ENCODE results near the gene C2orf69.

The C2orf69 gene

GRCh38 chr2:199916980-199917379, 5.9 kb downstream of the C2orf69 start:
- no peak for DNase-seq

DNA sequence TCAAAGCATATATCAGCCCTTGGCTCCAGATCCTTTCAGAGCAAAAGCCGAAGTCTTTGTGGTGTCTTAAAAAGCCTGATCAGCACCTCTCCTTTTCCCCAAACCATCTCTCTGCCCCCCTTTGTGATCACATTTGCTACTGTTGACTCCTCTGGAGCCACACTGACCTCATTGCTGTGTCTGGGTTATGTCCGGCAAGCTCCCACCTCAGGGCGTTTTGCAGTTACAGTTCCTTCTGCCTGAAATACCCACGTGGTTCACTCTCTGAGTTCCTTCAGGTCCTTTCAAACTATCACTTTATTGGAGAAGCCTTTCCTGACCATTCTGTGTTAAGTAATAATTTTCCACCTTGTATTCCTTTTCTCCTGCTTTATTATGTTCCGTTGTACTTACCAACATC, 11.8 kb downstream of the C2orf69 start:
- DNase-seq = no peak

DNA sequence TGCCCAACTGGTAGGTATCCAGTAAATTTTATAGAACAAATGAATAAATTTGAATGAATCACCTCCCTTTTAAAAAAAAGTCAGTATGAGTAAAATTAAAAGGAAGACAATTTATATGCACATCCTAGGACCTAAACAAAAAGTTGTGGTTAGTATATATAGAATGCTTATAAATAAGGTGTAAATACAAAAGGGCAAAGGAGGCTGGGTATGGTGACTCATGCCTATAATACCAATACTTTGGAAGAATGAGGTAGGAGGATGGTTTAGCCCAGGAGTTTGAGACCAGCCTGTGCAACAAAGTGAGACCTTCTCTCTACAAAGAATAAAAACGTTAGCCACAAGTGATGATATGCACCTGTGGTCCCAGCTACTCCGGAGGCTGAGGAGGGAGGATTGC, 12.8 kb downstream of the C2orf69 start:
- DNase-seq = no peak

DNA sequence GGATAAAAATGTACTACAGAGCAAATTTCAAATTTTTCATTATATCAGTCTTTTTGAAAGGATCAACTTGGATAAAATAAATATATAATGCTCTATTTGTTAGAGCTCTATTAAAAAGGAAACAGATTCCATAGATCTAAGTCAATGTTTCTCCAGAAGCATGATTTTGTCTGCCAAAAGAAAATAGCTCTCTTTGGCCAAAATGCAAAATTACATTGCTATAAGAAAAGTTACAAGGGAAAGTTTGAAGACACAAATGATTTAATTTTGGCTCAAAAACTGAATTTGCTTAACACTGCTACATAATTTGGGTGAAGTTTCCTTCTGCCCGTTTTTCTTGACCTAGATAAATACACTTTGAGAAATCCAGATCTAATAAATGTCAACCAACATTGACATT, 15.7 kb downstream of the C2orf69 start:
- no peak for DNase-seq

DNA sequence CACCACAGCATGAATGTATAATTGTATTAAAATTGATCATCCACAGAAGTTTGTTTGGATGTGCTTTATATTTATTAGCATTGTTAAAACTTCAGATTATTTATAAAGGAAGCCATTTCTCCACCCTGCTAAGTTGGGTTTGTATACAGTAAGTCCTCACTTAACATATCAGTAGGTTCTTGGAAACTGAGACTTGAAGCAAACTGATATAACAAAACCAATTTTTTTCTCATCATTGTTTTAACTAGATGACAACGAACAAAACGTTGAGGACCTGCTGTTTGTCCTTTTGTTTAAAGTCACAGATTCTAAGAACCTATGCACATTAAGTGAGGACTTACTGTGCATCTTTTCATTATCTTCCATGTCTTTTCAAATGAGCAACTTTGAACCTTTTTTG, 17.1 kb downstream of the C2orf69 start:
- no peak for DNase-seq

DNA sequence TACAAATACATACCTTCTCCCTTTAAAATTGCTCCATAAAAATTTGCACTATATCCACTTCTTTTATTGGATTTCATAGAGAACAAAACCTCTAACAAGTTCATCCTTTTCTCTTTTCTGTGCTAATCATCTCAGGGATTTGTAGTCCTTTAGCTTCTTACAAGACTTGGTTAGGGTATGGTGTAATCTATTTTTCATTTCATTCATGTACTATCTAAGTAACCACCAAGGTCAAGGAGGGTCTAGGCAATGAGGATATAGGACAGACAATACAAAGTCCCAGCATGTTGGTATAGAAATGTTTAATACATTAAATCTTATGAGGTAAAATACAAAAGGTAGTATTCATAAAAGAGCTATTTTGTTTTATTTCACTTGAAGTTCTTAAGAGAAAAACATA, 17.5 kb downstream of the C2orf69 start:
- no peak for DNase-seq

DNA sequence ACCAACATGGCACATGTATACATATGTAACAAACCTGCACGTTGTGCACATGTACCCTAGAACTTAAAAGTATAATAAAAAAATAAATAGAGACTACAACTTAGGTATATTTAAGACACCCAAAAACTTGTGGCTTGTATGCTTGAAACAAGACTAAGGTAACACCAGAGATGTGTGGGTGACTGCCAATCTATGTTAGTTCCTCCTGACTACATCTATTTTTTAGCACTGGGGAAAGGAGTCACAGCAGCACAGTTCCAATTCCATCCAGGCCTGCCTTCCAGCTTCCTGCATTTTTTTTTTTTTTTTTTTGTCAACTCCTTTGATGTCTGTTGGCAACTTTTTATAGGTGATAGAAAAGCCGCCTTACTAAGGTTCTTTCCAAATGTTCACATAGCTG, 18.2 kb downstream of the C2orf69 start:
- DNase-seq = no peak

GRCh38 chr2:199932312-199932855, 21.3 kb downstream of the C2orf69 start:
- no peak for DNase-seq

DNA sequence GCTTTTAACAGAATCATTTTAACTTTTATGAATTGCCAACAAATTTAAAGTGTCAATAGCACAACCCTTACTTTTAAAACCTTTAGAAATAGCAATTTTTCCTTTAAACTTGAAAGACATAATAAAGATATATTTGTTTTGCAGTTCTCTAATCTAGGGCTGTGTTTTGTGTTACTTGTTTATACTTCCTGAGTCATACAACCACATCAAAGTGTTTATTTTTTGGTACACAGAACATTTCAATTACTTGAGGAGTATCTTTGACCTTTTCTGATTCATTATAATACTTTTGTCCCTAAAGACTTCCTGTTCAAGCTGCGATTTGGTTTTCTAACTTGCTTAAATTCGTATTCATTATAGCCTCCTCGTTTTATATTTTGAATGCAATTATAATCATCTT, 22.4 kb downstream of the C2orf69 start:
- DNase-seq = no peak

DNA sequence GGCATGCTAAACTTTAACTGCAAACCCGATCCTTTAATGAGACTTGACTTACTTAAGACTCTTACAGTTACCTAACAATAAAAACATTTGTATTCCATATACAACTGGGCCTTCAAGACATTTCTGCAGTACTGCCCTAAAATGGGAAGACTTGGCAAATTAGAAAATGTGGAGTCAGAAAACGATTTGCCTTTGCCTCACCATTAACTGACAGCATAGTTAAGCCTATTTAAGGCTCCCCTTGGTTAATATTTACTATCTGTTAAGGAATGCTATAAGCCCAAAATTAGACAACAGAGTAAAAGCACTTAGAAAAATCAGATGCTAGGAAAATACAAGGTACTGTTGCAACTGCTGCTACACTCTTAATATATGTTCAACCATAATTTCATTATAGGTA, 25.5 kb downstream of the C2orf69 start:
- DNase-seq = no peak

DNA sequence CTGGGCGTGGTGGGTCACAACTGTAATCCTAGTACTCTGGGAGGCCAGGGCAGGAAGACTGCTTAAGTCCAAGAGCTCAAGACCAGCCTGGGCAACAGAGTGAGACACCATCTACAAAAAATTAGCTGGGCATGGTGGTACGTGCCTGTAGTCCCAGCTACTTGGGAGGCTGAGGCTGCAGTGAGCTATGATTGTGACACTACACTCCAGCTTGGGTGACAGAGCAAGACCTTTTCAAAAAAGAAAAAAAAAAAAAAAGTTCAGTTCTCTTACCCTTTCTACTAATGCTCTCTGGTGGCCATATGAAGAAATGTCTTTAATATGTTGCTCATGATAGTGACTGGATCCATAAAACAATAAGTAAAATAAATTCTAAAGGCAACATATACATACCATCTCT, 29.3 kb downstream of the C2orf69 start:
- no peak for DNase-seq

- no peak for DNase-seq
Measured at GRCh38 chr2:199943373-199943772, 32.3 kb downstream of the C2orf69 start.

- no peak for DNase-seq
Measured at GRCh38 chr2:199946196-199946595, 35.1 kb downstream of the C2orf69 start.

DNA sequence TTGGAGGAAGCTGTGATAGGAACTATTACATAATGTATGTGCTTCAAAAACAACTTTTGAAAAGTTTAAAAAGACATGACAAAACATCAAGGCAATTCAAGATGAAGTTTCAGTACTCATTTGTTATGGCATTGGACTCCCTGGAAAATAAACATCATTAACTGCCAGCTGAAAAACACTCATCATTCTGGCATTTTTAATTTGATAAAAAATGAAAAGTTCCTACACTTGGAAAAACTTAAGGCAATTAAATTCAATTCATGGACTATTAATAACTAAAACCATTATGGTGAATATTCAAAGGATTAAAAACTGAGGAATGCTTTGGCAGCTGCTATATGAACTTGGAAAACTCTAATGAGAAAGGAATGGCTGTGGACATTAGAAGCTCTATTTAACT, 35.7 kb downstream of the C2orf69 start:
- no peak for DNase-seq

DNA sequence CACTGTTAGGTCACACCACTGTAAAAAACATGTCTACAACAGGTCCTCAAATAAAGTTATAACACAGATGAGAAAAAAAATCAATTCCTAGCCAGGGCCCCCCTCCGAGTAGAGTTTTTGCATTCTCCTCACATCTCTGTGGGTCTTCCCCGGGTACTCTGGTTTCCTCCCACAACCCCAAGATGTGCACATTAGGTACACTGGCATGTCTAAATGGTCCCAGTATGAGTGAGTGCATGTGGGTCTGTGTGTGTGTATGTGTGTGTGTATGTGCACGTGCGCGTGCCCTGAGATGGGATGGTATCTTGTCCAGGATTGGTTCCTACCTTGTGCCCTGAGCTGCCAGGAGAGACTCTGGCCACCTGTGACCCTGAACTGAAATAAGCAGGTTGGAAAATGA, 39.3 kb downstream of the C2orf69 start:
- no peak for DNase-seq

GRCh38 chr2:199951023-199951422, 39.9 kb downstream of the C2orf69 start:
- no peak for DNase-seq

DNA sequence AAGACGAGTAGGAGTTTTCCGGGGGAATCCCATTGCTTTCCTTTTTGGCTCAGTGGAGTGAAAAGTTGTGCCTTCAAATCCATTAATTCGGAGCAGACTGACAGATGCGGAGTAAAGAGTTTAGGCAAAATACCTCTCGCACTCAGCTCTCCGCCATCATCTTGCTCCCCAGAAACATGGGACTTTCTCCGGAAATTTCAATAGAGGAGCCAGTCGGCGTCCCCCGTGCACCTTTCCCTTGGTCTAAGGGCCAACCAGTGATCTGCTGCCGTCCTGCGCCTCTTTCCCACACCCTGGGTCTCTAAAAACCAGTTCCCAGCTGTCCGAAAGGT, 43.9 kb downstream of the C2orf69 start:
- DNase-seq = peak; percentile 47

DNA sequence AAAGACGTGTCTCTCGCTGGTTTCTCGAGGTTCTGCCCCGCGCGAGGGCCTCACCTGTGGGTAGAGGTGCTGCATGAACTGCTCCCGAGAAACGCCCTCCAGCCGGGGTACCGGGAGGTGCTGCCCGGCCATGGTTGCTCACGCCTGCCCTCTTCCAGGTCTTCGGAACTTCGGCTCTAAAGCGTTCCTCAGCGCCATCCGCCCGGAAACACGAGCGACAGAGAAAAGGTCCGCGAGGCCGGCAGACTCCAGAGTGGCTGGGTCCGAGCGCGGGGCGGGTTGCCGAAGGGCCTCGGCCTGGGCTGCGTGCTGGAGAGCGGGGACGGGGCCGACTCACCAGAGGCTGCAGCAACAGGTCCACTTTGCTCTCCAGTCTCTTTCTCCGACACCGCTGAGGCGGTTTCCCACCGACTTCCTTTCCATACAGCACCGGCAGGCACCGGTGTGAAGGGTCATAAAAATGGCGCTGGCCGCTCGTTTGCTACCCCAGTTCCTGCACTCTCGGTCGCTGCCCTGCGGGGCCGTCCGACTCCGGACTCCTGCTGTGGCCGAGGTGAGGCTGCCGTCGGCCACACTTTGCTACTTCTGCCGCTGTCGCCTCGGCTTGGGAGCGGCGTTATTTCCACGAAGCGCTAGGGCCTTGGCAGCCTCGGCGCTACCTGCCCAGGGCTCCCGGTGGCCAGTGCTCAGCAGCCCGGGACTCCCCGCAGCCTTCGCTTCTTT, 44.4 kb downstream of the C2orf69 start, which contains the start of the genes MAIP1 and TYW5:
Gene MAIP1 (plus strand): TSS at position 244 of the 723 bp plus-strand sequence. CDS start 217 bp downstream, at position 461.
Gene TYW5 (minus strand): TSS at position 153 of the 723 bp plus-strand sequence. CDS start 21 bp downstream, at position 132.
- DNase-seq = peak; percentile 81

GRCh38 chr2:199956062-199956380, 44.9 kb downstream of the C2orf69 start:
- no peak for DNase-seq

DNA sequence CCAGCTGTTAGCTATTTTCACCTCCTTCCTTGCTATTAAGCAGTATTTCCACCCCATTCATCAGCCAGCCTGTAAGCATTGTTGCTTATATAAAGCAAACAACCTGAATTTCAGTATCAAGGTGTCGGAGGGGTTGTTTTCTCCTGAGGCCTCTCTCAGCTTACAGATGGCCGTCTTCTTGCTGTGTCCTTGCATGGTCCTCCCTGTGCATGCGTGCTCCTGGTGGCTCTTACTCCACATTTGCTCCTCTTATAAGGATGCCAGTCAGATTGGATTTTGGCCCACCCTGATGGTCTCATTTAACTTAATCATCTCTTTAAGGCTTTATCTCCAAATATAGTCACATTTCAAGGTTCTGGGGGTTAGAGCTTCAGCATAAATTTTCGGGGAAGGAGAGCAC, 46.9 kb downstream of the C2orf69 start:
- DNase-seq = no peak

DNA sequence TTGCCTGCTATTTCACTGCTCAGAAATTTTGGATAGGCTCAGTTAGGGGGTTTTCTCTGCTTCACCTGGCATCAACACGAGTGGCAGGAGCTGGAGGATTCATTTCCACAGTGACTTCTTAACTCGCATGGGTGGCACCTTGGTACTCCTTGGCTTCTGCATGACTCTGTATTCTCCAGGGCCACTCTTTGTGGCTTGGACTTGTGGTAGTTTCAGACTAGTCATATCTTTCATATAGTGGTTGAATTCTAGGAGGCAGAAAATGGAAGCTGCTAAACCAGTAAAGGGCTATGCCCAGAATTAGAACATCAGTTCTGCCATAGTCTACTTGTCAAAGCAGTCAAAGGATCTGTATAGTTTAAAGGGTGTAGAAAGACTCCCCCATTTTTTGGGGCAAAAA, 51.1 kb downstream of the C2orf69 start:
- DNase-seq = no peak

GRCh38 chr2:199966405-199966804, 55.3 kb downstream of the C2orf69 start:
- DNase-seq = no peak

DNA sequence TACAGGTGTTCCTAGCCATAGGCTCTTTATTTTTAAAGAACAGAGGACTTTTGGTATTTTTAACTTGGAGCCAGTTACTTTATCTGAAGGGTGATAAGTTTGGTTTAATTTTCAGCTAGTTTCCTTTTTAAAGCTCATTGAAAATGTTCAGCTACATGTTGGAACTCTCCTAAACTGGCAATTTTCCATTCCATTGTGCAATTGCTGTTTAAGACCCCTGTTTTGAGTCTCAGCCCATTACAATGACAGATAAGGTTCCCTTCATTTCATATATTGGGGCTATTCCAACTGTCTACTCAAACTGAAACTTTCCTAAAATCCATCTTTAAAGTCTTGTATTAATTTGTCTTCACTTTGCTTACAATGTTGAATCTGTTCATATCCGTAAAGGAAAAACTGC, 55.9 kb downstream of the C2orf69 start:
- no peak for DNase-seq

GRCh38 chr2:199968126-199968525, 57.0 kb downstream of the C2orf69 start:
- no peak for DNase-seq

DNA sequence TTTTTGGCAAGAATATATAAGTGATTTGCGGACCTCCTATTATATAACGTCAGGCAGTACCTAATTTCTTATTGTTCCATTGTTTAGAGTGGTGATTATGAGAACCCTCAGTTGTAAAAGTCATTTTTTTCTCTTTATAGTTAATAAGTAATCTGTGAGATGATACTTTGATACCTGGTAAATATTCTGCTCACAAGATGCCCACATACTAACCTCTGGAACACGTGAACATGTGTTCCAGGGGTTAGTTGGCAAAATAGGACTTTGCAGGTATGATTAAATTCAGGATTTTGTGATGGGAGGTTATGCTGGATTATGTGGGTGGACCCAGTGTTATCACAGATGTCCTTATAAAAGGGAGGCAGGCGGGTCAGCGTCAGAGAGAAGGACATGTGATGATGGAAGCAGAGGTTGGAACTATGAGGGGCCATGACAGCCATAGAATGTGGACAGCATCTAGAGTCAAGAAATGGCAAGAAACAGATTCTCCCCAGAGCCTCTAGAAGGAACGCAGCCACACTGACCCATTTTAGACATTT, 61.1 kb downstream of the C2orf69 start:
- DNase-seq = no peak
